Measurements from ENCODE around the gene FAM228B. TPM values are rescaled to one million over a fixed set of nuclear protein-coding genes. Genes with fewer than 3 reads are reported as not detected.

Gene FAM228B
- total and polyA plus RNA-seq, 9 of the 15 experiments (the other 6 are each of a cell fraction or from before 2014, with no cell fraction given): 1.1 to 3.7 (median 2.6) TPM

- 30% methylated on average over 5 of the region's 5 CpGs for WGBS (ENCODE audit: insufficient coverage, low coverage, missing lambda C conversion rate)
- no peak for ATAC-seq
- no peaks in the 10 kb centered on the region; a peak in 1 of 5 replicates for H3K27me3 ChIP-seq (ENCODE audit: control insufficient read depth in 2 of 2, insufficient read depth in 2 of 2, low read length in 2 of 2)
- intact Hi-C loops (cut with micrococcal nuclease): no loop called here
- ChIA-PET CTCF (ENCODE audit: low intra/inter-chr PET ratio) (no interaction called here), POLR2A (interaction anchor here (0.6 kb wide), 1 partner anchor 296 kb away, joined by 3 read pairs; no protein-coding TSS in a partner anchor)
- no peaks in the 10 kb centered on the region for H3K36me3 ChIP-seq (ENCODE audit: control insufficient read depth, insufficient read depth, low read length)
- no peak overlapping the region for H3K27ac ChIP-seq (ENCODE audit: extremely low read depth, low read depth, low read length)
- FAIRE-seq: no peak
- no TSS peak for BruUV-seq (replicated peaks)
- H3K4me1 ChIP-seq (replicated peaks in 1 of 2; ENCODE audit: control insufficient read depth in 2 of 2, insufficient read depth in 2 of 2, low read length in 2 of 2): no peaks in the 10 kb centered on the region
- H3K4me3 ChIP-seq: no peak overlapping the region
- in situ Hi-C loops (cut with MboI): no loop called here
- no peaks in the 10 kb centered on the region for H3K79me2 ChIP-seq (ENCODE audit: control insufficient read depth, insufficient read depth, low read length)
- no peaks in the 10 kb centered on the region for H4K20me1 ChIP-seq (replicated peaks; ENCODE audit: control insufficient read depth, insufficient read depth, low read length)
- no peak overlapping the region for H3K4me2 ChIP-seq (ENCODE audit: insufficient read depth, low read length)
- no peak overlapping the region for H3K9ac ChIP-seq (ENCODE audit: insufficient read depth in 1 of 2, low read depth in 2 of 2, low read length in 2 of 2)
- H2AFZ ChIP-seq (ENCODE audit: low read depth, low read length): no peak overlapping the region
- no peaks in the 10 kb centered on the region for H3K9me1 ChIP-seq (ENCODE audit: control insufficient read depth, insufficient read depth, low read length)
- no peak for DNase-seq (ENCODE audit: extremely low read depth in 1 of 4, low spot score in 3 of 4)
- no peaks in the 10 kb centered on the region for H3K9me3 ChIP-seq (replicated peaks; ENCODE audit: control insufficient read depth, insufficient read depth, low read depth, low read length)
- no peak for TF ChIP-seq UBTF (IDR thresholded peaks at IDR 0.05; ENCODE audit: borderline replicate concordance in 1 of 2, low read depth in 2 of 2, low read length in 2 of 2)
- TF ChIP-seq ETS1 (conservative IDR thresholded peaks at IDR 0.05; ENCODE audit: control insufficient read depth, low read depth, low read length): no peak
- TF ChIP-seq ZNF592 (IDR thresholded peaks at IDR 0.05): no peak
- TF ChIP-seq TRIM25 (IDR thresholded peaks at IDR 0.05; ENCODE audit: borderline replicate concordance): no peak
- TF ChIP-seq SMARCA5 (IDR thresholded peaks at IDR 0.05): no peak
- TF ChIP-seq PRMT5 (CRISPR knock-in tag; IDR thresholded peaks at IDR 0.05): no peak
- no peak for TF ChIP-seq NCOA2 (IDR thresholded peaks at IDR 0.05; ENCODE audit: partially characterized antibody in 2 of 2)
- TF ChIP-seq PATZ1 (CRISPR knock-in tag; IDR thresholded peaks at IDR 0.05; ENCODE audit: borderline replicate concordance): no peak
Measured at GRCh38 chr2:24158131-24158530, 34.9 kb downstream of the FAM228B start.
